ELR (cell line): Measurements from ENCODE around the gene GOT1.
A peak's percentile ranks its signal among the peaks of the same experiment; 100 is the strongest.

Experiments used
- DNase-seq: peaks from one replicate; pipeline ENCODE4 v3.0.0-alpha.2; 2015; ENCODE audit warnings: low read depth

The GOT1 gene

GRCh38 chr10:99430451-99431189 lies at the start of gene GOT1:
TSS of gene GOT1 (minus strand) at chr10:99430624. CDS start at chr10:99430565, 59 bp downstream.
- DNase-seq = peak; percentile 99

- DNase-seq = no peak
These were observed 39.9 kb upstream of the GOT1 start for GRCh38 chr10:99470327-99470726.

- peak; percentile 19 for DNase-seq
These were observed 37.0 kb upstream of the GOT1 start for GRCh38 chr10:99467236-99467999.

DNA sequence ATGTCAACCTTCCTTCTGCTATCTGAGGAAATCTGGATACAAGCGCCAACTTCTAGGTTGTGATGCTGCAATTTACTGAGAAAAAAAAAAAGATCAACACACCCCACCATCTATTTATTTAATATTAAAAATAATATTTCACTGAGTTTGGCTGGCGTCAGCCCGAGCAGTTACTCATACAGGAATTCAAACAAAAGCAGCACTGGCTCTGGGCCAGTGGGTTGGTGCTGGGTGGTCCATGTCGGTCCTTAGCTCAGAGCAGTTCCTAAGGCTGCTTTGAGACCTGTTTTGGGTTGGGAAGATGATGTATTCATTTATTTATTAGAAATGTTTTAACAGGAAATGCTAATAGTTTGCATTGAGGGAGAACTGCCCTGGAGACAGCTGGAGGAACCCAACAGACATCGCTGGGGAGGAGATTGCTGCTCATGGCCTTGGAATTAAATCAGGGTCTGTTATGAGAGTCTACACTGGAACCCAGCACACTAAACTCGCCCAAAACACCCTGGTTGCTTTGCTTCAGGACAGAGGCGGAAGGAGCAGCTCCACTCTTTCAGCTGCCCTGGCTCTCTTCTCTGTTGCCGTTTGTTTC lies 36.3 kb upstream of the GOT1 start:
- no peak for DNase-seq

DNA sequence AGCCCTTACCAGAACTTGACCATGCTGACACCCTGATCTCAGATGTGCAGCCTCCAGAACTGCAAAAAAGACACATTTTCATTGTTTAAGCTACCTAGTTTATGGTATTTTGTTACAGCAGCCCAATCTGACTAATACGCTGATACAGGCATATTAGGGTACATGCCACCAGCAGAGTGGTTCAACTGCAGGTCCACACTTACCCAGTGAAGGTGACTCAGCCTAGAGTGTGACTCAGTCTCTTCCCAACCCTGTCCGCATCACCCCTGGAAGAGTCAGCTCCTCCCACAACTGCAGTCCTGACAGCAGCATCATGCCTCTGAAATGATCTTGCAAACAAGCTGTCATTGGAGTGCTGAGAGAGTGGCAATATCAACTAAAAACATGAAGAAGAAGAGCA lies 30.8 kb upstream of the GOT1 start:
- peak; percentile 85 for DNase-seq

DNA sequence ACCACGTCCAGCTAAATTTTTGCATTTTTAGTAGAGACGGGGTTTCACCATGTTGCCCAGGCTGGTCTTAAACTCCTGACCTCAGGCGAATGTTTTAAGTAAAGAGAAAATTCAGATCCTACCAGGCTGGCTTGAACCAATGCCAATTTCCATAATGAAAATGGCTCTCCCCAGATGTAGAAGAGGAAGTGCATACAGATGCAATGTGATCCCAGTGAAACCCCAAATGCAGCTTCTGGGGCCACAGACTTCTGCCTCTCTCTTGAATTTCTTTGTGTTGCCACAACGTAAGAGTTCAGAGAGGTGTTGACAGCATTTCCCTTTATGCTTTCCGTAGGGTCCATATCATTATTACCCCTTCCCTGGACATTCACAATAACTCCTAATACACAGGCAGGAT lies 29.6 kb upstream of the GOT1 start:
- no peak for DNase-seq

DNA sequence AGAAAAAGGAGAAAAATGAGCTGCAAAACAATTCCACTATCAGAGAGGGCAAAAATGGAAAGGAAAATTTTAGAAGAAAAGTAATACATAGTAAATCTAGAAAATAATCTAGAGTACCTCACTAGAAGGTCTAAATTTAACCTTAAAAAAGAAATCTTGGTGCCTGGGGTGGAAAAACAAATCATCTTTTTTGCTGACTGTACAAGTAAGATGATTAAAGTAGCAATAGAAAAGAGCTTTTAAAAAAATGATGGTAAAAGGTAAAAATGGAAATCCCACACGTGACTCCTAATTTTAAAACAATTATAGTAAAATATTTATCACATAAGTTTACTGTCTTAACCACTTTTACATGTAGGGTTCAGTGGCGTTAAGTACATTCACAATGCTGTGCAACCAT lies 28.8 kb upstream of the GOT1 start:
- no peak for DNase-seq

- DNase-seq = peak; percentile 64
These were observed 27.4 kb upstream of the GOT1 start for GRCh38 chr10:99457813-99458212.

- no peak for DNase-seq
These were observed 26.5 kb upstream of the GOT1 start for GRCh38 chr10:99456931-99457288.

- DNase-seq = no peak
These were observed 25.9 kb upstream of the GOT1 start for GRCh38 chr10:99456207-99456930.

- DNase-seq = no peak
These were observed 21.6 kb upstream of the GOT1 start for GRCh38 chr10:99451981-99452380.

- no peak for DNase-seq
These were observed 21.0 kb upstream of the GOT1 start for GRCh38 chr10:99451499-99451788.

DNA sequence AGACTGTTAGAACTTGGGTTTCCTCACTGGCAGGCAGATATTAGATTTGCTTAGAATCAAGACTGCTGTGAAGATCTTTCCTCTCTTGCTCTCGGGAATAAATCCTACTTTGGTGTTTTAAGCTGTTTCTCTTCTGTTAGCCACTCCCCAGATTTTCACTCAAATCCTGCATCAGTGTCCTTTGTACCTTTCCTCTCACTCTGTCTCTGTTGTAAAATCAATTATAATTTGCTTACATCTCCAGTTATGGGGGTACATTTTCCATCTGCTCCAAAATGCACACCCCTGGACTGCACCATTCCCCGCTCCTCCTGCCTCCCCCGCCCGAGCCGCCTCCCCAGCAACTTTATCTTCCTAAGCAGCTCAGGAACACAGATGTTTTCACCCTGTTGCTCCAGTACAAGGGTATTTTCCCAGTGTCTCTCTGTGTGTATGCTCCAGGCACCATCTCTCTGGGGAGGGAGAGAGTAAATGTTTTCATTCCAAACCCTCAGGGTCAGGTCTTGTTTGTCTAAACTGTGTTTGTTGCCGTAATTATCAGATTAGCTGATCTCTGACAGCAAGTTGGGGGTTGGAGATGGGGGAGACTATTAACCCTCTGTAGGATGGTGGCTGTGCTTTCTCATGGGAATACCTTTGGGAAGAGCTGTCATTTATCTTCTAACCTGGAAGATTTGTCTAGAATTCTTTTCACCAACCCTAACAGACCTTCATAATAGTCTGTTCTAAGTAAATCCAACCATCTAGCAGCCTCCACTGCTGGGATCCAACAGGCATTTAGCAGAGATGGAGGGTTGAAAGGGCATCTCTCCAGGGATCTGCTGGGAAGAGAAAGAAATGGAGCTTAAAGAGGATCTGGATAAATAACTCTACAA lies 20.4 kb upstream of the GOT1 start:
- DNase-seq = no peak

DNA sequence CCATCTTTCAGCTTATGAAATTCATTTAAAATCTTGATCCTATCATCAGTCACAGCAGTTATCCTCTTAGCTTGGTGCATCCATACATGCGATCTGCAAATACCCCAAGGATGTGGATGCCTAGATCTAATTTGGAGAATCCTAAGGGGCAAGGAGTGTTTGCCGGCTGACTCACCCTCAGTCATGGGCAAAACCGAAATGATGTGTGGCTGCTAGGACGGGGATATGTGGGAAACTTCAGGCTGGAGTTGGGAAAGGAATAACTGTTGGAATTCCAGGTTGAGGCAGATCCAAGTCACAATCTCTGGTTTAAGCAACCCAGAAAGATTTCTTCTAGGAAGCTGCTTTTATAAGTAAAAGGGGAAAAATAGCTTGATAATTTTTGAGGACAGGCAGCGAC lies 19.7 kb upstream of the GOT1 start:
- DNase-seq = peak; percentile 4

DNA sequence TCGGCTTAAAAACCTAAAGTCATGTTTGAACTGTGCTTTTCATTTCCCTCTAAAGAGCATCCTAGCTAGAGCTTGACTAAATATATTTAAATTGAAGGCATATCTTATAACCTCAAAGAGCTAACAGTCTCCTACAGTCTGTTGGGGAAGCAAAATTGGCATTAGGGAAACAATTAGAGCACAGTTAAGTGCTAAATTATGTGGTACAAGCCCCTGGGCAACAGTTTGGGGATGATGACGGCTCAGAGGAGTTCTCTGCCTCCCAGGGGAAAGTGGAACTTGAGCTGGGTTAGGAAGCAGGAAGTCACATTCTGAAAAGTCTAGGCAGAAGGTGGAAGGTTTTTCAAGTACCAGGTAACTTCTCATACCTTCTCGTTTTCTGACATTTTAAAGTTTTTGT lies 18.6 kb upstream of the GOT1 start:
- DNase-seq = no peak

DNA sequence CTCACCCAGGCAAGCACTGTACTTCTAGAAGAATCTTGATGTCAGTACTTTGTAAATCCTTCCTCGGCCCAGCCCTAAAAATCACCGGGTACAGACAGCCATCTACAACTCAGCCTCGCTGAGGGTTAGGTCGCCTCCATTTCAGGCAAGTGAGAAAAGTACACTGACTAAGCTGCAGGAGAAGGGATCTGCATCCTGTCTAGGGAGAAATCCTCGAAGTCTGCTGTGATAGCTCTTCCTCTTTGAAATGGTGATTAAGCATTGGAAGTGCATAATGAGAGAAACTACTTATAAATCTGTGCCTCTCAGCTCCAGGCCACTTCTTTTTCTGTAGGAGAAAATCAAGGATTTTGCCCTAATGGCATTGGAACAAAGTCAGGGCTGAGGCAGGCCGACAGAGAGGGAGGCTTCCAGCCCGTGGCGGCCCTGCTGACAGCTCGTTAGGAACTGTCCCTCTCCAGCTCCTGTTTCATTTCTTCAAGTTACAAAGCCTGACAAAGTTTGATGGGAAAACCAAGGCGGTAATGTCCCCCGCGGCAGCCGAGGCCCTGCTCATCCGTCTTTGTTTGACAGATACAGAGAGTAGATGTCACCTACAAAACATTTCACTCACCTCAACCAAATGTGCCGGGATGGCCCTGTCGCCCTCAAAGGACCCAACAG lies 14.1 kb upstream of the GOT1 start:
- peak; percentile 12 for DNase-seq

- DNase-seq = no peak
These were observed 13.1 kb upstream of the GOT1 start for GRCh38 chr10:99443500-99443899.

GRCh38 chr10:99442394-99442793 lies 12.0 kb upstream of the GOT1 start:
- DNase-seq = no peak

- DNase-seq = no peak
These were observed 8.5 kb upstream of the GOT1 start for GRCh38 chr10:99438890-99439289.

DNA sequence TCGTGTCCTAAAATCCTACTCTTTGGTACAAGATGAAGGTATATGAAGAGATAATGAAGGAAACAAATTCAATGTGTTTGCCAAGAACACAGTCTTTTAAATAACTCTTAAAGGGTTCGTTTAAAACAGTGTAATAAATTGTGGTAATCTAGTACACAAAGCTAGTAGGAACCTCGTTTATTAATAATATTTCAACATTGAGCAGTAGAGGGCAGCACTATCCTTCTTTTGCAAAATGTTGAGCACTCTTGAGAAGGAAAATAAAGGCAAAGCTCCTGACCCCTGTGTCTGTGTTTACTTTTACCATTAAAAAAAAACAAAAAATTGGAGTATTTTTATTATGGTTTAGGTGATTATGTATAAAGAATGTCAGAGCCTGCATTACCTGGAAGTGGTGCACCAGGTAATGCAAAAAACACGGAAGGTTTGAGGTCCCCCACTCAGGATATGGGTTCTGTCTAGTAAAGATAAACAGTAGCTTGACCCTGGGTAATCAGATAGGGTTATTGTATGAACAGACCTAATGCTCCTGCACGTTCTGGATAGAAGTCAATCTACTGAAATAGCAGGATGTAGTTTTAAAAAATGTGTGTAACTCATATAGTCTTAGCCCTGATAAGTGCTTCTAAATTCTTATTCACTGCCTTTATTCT lies 5.7 kb upstream of the GOT1 start:
- DNase-seq = peak; percentile 69
